AG09309 (cell line): ENCODE results near the gene SAXO1.
"Not testable (repeated sequence)": the region's sequence is repeated elsewhere in the genome, so short reads cannot be mapped to it uniquely, and the experiment has no call there.

Experiments
- DNase-seq: peaks from one replicate; pipeline ENCODE4 v3.0.0-alpha.2; 2010; ENCODE audit warnings: low read depth
- H3K4me3 ChIP-seq: 2 replicates; pipeline ENCODE4 v1.5.1; 2011; ENCODE audit warnings: mild to moderate bottlenecking, low read depth, low read length, moderate library complexity; ENCODE audit not compliant: control insufficient read depth
- TF ChIP-seq, protein P1 (sequence below): IDR thresholded peaks from 2 replicates; pipeline ENCODE4 v1.5.1; 2011; ENCODE audit warnings: mild to moderate bottlenecking, low read depth, low read length, inconsistent platforms; ENCODE audit not compliant: insufficient read depth, control insufficient read depth; ENCODE audit errors: missing control alignments

SAXO1 gene

DNA sequence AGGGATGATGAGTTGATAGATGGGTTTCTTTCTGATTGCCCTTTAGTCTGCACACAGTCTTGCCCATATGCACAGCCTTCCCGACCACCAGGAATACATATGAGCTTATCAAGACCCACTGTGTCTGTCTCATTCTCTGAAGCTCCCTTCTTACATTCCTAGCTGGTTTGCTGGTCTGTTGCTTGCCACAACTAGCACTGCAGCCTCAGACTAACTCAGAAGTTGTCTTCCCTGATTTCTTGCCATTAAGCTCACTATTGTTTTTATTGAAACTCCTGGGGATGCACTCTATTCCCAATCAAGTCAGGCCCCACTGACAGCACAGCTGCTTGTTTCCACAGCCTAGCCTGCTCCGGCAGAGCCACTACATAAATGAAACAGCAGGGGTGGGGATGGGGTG, 97.5 kb downstream of the SAXO1 start:
- H3K4me3 ChIP-seq: no peak overlapping the region
- TF ChIP-seq, protein P1, sequence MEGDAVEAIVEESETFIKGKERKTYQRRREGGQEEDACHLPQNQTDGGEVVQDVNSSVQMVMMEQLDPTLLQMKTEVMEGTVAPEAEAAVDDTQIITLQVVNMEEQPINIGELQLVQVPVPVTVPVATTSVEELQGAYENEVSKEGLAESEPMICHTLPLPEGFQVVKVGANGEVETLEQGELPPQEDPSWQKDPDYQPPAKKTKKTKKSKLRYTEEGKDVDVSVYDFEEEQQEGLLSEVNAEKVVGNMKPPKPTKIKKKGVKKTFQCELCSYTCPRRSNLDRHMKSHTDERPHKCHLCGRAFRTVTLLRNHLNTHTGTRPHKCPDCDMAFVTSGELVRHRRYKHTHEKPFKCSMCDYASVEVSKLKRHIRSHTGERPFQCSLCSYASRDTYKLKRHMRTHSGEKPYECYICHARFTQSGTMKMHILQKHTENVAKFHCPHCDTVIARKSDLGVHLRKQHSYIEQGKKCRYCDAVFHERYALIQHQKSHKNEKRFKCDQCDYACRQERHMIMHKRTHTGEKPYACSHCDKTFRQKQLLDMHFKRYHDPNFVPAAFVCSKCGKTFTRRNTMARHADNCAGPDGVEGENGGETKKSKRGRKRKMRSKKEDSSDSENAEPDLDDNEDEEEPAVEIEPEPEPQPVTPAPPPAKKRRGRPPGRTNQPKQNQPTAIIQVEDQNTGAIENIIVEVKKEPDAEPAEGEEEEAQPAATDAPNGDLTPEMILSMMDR: no peak
- DNase-seq: no peak

DNA sequence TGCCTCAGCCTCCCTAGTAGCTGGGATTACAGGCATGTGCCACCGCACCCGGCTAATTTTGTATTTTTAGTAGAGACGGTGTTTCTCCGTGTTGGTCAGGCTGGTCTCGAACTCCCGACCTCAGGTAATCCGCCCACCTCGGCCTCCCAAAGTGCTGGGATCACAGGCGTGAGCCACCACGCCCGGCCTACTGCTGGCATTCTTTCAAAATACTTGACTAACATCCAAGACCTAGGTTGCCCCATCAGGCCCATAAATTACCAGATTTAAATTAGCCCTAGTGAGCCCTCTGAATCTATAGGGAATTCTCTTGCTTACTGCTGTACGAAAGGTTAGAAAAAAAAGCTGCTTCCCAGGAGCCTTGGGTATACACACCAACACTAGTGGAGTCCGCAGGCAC, 102.4 kb downstream of the SAXO1 start:
- DNase-seq, H3K4me3 ChIP-seq: not testable (repeated sequence)

DNA sequence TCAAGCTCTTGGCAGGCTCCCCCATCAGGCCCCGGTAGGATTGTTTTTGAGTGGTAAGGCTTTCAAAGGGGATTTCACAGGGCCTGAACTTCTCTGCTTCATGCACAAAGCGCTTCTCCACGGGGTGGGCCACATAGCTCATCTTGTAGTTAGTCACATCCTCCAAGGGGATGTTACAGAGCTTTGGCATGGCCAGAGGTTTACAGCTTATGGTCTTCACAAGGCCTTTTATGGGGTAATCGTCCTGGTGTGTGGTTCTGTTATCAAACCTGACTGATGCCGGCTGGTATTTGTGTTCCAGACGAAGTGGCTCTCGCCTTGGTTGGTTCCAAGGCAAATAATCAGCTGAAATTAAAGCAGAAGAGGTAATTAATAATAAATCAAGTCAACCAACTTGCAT, 104.3 kb downstream of the SAXO1 start:
- DNase-seq: no peak
- TF ChIP-seq, protein P1: no peak
- H3K4me3 ChIP-seq: no peak overlapping the region

DNA sequence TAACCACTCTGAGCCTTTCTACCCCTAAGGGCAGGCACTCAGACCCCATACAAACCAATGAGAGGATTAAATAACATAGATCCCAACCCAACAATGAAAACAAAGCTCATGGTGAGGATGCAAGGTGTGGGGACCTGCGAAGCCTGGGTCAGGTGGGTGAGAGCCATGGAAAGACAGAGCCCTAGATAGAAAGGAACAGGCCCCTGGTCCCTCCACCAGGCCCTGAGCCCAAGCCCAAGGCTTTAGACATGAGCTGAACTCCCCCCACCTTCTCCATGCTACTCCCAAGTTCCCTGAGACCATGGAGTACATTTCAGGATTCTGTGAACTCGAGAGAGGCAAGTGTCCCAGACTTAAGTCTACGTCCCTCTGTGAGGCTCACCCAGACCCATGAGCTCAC, 106.5 kb downstream of the SAXO1 start:
- TF ChIP-seq, protein P1: no peak
- no peak for DNase-seq
- H3K4me3 ChIP-seq: no peak overlapping the region

DNA sequence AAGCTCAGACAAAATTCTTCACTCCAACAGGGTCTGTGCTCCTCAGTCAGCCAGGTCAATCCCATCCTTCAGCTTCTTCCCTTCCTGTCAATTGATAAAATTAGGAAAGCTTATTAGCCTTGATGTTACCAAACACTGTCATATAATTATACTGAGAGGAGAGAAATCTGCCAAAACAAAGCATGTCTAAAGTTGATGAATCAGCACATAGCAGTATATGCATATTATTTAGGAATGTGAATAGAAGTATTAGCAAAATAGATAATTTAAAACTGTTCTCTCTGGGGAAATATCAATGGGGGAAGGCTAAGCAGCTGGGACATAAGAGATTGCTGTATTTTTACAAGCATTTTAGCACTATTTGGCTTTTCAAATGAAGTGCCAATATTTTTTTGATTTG, 107.1 kb downstream of the SAXO1 start:
- H3K4me3 ChIP-seq: no peak overlapping the region
- TF ChIP-seq, protein P1: no peak
- no peak for DNase-seq

DNA sequence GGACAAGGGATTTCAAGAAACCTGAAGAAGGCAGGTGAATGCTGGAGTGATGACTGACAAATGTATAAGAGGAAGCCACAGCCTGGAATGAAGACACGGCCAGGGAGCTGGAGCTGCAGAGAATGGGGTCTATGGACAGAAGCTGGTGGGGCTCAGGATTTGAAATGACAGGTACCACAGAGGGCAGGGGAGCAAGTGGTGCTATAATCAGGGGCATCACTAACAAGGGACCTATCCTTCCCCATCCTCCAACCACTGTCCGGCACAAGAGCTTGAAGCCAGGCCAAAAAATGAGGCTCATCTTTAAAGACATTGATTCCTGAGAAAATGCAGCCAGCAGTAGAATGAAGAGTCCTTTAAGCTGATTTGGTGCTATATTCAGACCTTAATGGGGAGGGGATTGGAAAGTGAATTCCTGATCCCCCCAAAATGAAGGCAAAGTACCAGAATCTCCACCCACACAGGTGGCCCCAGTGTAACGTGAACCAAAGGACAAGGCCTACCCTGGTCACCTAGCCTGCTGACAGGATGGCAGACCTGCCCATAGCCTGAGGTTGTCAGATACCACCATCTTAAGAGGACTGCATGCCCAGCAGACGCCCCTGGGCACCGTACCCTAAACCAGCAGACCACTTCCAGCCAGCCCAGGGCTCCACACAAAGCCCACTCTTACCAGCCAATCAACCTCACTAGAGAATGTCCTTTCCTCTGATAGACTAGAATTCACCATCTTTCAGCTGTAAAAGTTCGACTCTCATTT, 109.2 kb downstream of the SAXO1 start:
- DNase-seq: no peak
- H3K4me3 ChIP-seq: no peak overlapping the region
- TF ChIP-seq, protein P1: no peak

DNA sequence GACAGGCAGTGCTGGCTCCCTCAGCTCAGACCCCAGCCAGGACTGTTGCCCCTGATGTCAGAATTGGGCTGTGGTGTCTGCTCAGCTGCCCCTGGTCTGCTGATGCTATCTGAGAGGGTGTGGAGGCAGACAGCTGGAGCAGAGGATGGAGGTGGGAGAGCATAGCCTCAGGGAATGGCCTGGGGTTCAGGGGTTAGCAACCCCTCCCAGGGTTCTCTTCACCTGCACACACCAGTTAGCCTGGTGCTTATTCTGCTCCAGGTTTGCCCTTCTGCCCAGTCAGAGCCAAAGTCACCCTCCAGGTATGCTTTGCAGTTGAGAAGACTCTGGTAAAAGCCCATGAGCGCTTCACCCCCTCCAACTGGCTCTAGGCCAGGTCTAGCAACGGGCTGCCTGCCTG, 109.8 kb downstream of the SAXO1 start:
- DNase-seq: no peak
- TF ChIP-seq, protein P1: no peak
- H3K4me3 ChIP-seq: no peak overlapping the region
